HG02973 (cell line): ENCODE data around the gene VCP.
"Not testable (repeated sequence)": the region's sequence is repeated elsewhere in the genome, so short reads cannot be mapped to it uniquely, and the experiment has no call there.

Experiments used
- ATAC-seq: cut with Tn5 transposase; IDR thresholded peaks from one replicate; pipeline ENCODE4 v1.9.1; 2021; ENCODE audit warnings: moderate library complexity; ENCODE audit not compliant: unreplicated experiment

The VCP gene

GRCh38 chr9:35026671-35027070 is 45.8 kb downstream of the VCP start:
- no peak for ATAC-seq

- ATAC-seq, result not testable (repeated sequence)
Observed at GRCh38 chr9:35023443-35023842, 49.0 kb downstream of the VCP start.

- ATAC-seq, result no peak
Observed at GRCh38 chr9:35014517-35014916, 57.9 kb downstream of the VCP start.

- ATAC-seq, result no peak
Observed at GRCh38 chr9:35010351-35010958, 62.0 kb downstream of the VCP start.
